Heart left ventricle (tissue), 13 donors: ENCODE data around the gene ITGB5.

Experiments
- POLR2A ChIP-seq, 2 donors: fragments of 450-650 bp; IDR thresholded peaks; one replicate each; pipeline ENCODE4 v1.6.1; 2017; ENCODE audit warnings: antibody characterized with exemption in 2 of 2, mild to moderate bottlenecking in 2 of 2, moderate library complexity in 2 of 2
- TF ChIP-seq, protein P1 (sequence below), 12 donors: fragments of 200-600 bp; sonication (generic) in 4 of 12; IDR thresholded peaks; one replicate each; pipeline versions ENCODE4 v1.5.0 to v1.8.0; 2018 to 2022; ENCODE audit warnings: antibody characterized with exemption in 12 of 12, mild to moderate bottlenecking in 5 of 12
- donor health status: ischemic (EF 13 %, LVEDD 7.1; RV severe dilation, severe dysfunction).
- donor health status: DM: no; HTN: yes; CAD: no.
- donor health status: DM: no; HTN: no; CAD: no.
- donor health status: ischemic (EF 25% LVEDD 6.9; RV normal size, moderate dysfunction).
- donor health status: ischemic (EF 25% LVEDD 5.7; RV mildly dilated, moderate dysfunction).
- donor health status: ischemic (EF 35%, LVEDD 5.7; RV mildly dilated, moderate dysfunction).
- donor health status: nonischemic (EF 11% LVEDD 7.7; RV severe dilation, severe dysfunction).
- donor health status: DM: yes; HTN: yes; CAD: no.
- donor health status: PGD.
- donor health status: ischemic (EF 29% LVEDD 5.4; RV normal size, mild dysfunction).
- donor health status: nonischemic (EF 23%, LVEDD 6.1; RV moderate dilation, normal function).

DNA sequence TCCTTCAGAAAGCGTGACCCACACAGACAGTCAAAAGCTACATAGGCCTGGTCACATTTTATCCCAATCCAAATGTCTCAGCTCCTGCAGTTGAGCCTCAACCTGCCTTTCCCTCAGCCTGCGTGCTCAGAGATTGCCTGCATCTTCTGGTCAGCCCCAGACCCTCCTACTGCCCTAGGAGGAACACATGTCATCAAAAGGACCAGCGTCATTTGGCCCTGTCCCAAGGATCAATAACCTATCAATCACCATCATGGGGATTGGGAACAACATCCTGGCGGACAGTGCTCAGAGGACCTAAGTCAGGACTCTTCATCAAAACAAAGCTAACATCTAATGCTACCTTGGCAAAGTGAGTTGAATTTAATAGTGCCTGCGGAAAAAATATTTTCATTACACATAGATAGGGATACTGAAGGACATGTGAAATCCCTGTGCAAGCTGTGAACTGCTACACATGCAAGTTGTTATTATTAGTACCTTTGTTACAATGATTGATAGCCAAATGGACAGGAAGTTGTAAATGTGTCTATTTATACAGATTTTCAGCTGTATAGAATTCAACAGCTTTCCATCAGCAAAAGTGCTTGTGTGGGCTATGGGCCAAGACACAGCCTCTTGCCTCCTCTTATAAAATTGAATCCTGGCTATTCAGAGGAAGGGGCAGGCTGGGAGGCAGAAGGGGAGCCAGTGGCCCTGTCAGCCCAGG, 109.2 kb downstream of the ITGB5 start:
- TF ChIP-seq, protein P1, sequence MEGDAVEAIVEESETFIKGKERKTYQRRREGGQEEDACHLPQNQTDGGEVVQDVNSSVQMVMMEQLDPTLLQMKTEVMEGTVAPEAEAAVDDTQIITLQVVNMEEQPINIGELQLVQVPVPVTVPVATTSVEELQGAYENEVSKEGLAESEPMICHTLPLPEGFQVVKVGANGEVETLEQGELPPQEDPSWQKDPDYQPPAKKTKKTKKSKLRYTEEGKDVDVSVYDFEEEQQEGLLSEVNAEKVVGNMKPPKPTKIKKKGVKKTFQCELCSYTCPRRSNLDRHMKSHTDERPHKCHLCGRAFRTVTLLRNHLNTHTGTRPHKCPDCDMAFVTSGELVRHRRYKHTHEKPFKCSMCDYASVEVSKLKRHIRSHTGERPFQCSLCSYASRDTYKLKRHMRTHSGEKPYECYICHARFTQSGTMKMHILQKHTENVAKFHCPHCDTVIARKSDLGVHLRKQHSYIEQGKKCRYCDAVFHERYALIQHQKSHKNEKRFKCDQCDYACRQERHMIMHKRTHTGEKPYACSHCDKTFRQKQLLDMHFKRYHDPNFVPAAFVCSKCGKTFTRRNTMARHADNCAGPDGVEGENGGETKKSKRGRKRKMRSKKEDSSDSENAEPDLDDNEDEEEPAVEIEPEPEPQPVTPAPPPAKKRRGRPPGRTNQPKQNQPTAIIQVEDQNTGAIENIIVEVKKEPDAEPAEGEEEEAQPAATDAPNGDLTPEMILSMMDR (IDR thresholded peaks at IDR 0.05), result no peak
- TF ChIP-seq POLR2A (IDR thresholded peaks at IDR 0.05), result no peak
